SK-N-SH treated with all-trans-retinoic acid at 6 μM for 48 hours (cell line): ENCODE measurements around the gene YOD1.

Experiments used
- ATAC-seq: fragments of 200-7000 bp; cut with Tn5 transposase; 3 replicates; pipeline ENCODE4 v1.9.1; 2020; ENCODE audit warnings: mild to moderate bottlenecking, moderate library complexity
- ARNTL ChIP-seq: fragments of 450-650 bp; formaldehyde crosslinking; IDR thresholded peaks from 2 replicates; pipeline ENCODE4 v1.5.0; 2020; ENCODE audit warnings: low read depth, mild to moderate bottlenecking, moderate library complexity, borderline replicate concordance
- GLIS3 ChIP-seq: fragments of 250-450 bp; sonication (Bioruptor Pico); IDR thresholded peaks from 2 replicates; pipeline ENCODE4 v1.5.0; 2020; ENCODE audit warnings: mild to moderate bottlenecking, moderate library complexity
- PATZ1 ChIP-seq: fragments of 250-450 bp; sonication (Bioruptor Pico); IDR thresholded peaks from 2 replicates; pipeline ENCODE4 v1.8.0; 2020; ENCODE audit warnings: mild to moderate bottlenecking, moderate library complexity, borderline replicate concordance
- POU6F1 ChIP-seq: fragments of 250-450 bp; sonication (Bioruptor Pico); IDR thresholded peaks from 2 replicates; pipeline ENCODE4 v1.8.0; 2021; ENCODE audit warnings: low read depth, mild to moderate bottlenecking, moderate library complexity, borderline replicate concordance
- RARB ChIP-seq: fragments of 250-450 bp; sonication (Bioruptor Pico); IDR thresholded peaks from 2 replicates; pipeline ENCODE4 v1.8.0; 2021; ENCODE audit warnings: mild to moderate bottlenecking, moderate library complexity
- SNAI2 ChIP-seq: fragments of 250-450 bp; sonication (Bioruptor Pico); IDR thresholded peaks from 2 replicates; pipeline ENCODE4 v1.5.0; 2020; ENCODE audit warnings: mild to moderate bottlenecking, moderate library complexity
- TOX ChIP-seq: fragments of 250-450 bp; sonication (Bioruptor Pico); IDR thresholded peaks from 2 replicates; pipeline ENCODE4 v1.8.0; 2021; ENCODE audit warnings: mild to moderate bottlenecking, moderate library complexity, borderline replicate concordance
- TSHZ2 ChIP-seq: fragments of 250-450 bp; sonication (Bioruptor Pico); IDR thresholded peaks from 2 replicates; pipeline ENCODE4 v1.5.0; 2020; ENCODE audit warnings: mild to moderate bottlenecking, moderate library complexity
- ZC3H10 ChIP-seq: fragments of 250-450 bp; sonication (Bioruptor Pico); IDR thresholded peaks from 2 replicates; pipeline ENCODE4 v1.5.1; 2021; ENCODE audit warnings: mild to moderate bottlenecking, moderate library complexity
- ZFP30 ChIP-seq: fragments of 450-650 bp; formaldehyde crosslinking; IDR thresholded peaks from 2 replicates; pipeline ENCODE4 v1.5.0; 2022; ENCODE audit warnings: mild to moderate bottlenecking, moderate library complexity
- ZNF565 ChIP-seq: fragments of 450-650 bp; formaldehyde crosslinking; conservative IDR thresholded peaks from 2 replicates; pipeline ENCODE4 v1.5.0; 2020; ENCODE audit warnings: low read depth, mild to moderate bottlenecking, moderate library complexity
- ZNF70 ChIP-seq: fragments of 450-650 bp; formaldehyde crosslinking; IDR thresholded peaks from 2 replicates; pipeline ENCODE4 v1.5.0; 2020; ENCODE audit warnings: mild to moderate bottlenecking, moderate library complexity
- ZNF8 ChIP-seq: fragments of 450-650 bp; formaldehyde crosslinking; IDR thresholded peaks from 2 replicates; pipeline ENCODE4 v1.5.0; 2020; ENCODE audit warnings: mild to moderate bottlenecking, moderate library complexity
- TF ChIP-seq, protein P1 (sequence below): fragments of 250-450 bp; sonication (Bioruptor Pico); IDR thresholded peaks from 2 replicates; pipeline ENCODE4 v1.5.1; 2020; ENCODE audit warnings: low read depth, mild to moderate bottlenecking, moderate library complexity

The YOD1 gene

DNA sequence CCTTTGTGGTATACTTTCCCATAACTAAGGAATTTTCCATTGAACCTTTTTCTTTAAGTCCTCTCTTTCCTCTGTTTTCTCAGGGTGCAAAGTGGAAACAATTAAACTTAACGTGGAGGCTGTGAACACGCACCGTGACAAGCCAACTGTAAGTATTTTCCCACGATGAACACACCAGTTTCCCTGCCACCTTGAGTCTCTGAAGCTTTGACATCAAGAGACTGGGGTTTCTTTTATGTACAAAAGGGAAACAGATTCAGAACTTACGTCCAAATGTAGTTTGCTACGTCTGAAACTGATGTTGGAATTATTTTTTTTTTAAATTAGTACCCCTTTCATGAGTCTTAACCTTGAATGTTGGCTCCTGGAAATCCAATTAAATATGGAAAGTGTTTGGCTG is 20.4 kb upstream of the YOD1 start:
- no peak for ATAC-seq
- TF ChIP-seq ZNF70 (CRISPR knock-in tag) (no peak), PATZ1 (no peak), TOX (CRISPR knock-in tag) (no peak), ZNF8 (CRISPR knock-in tag) (no peak), ZNF565 (CRISPR knock-in tag) (no peak), POU6F1 (CRISPR knock-in tag) (no peak), SNAI2 (no peak)
- TF ChIP-seq, protein P1, sequence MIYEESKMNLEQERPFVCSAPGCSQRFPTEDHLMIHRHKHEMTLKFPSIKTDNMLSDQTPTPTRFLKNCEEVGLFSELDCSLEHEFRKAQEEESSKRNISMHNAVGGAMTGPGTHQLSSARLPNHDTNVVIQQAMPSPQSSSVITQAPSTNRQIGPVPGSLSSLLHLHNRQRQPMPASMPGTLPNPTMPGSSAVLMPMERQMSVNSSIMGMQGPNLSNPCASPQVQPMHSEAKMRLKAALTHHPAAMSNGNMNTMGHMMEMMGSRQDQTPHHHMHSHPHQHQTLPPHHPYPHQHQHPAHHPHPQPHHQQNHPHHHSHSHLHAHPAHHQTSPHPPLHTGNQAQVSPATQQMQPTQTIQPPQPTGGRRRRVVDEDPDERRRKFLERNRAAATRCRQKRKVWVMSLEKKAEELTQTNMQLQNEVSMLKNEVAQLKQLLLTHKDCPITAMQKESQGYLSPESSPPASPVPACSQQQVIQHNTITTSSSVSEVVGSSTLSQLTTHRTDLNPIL: no peak

DNA sequence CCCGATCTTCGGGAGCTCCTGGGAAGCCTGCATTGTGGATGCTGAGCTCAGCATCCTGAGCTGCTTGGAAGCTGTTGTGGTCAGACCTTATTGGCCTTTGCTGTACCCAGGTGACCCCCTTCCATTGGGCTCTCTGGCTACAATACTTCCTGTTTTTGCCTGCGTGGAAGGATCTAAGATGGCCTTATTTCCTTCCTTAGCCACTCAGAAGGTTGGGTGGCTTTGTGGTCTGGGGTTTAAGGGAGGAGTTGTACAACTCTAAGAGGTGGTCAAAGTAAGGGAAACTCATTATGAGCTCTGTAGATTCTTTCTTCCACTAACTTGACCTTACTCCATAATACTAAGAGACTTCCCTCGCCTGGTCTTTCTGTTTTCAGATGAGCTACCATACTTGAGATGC is 19.8 kb upstream of the YOD1 start:
- no peak for ATAC-seq

More for the DNA sequence above, 19.8 kb upstream of the YOD1 start:
- no peak for TF ChIP-seq ZC3H10 (CRISPR knock-in tag)
- TF ChIP-seq RARB (CRISPR knock-in tag): no peak
- TF ChIP-seq ARNTL (CRISPR knock-in tag): no peak
- TF ChIP-seq, protein P1: no peak
- no peak for TF ChIP-seq ZNF70 (CRISPR knock-in tag)
- TF ChIP-seq TSHZ2 (CRISPR knock-in tag): no peak
- no peak for TF ChIP-seq PATZ1
- no peak for TF ChIP-seq ZNF565 (CRISPR knock-in tag)
- TF ChIP-seq GLIS3 (CRISPR knock-in tag): no peak
- no peak for TF ChIP-seq ZNF8 (CRISPR knock-in tag)
- no peak for TF ChIP-seq POU6F1 (CRISPR knock-in tag)
- TF ChIP-seq ZFP30 (CRISPR knock-in tag): no peak
